Stimulated activated CD4-positive, alpha-beta T cell treated with anti-CD3 and anti-CD28 coated beads, TNF-alpha, amount 100 ng/mL, for 24 hours (primary cell): ENCODE results near the gene LDB3.

Experiments
- DNase-seq, 3 experiments: peaks; one replicate each; pipeline ENCODE4 v3.0.0-alpha.2; 2020; ENCODE audit warnings: low read depth in 3 of 3

Gene LDB3

GRCh38 chr10:86685893-86686632 is 17.8 kb downstream of the LDB3 start:
- DNase-seq = no peak

GRCh38 chr10:86686972-86687371 is 18.7 kb downstream of the LDB3 start:
- DNase-seq = no peak

- no peak for DNase-seq
Measured at GRCh38 chr10:86687750-86688149, 19.4 kb downstream of the LDB3 start.

GRCh38 chr10:86688398-86688921 is 20.1 kb downstream of the LDB3 start:
- DNase-seq = peak; percentile 16 to 46 (median 34)

- DNase-seq = no peak
Measured at GRCh38 chr10:86689146-86689545, 20.8 kb downstream of the LDB3 start.

GRCh38 chr10:86690231-86690630 is 21.9 kb downstream of the LDB3 start:
- no peak for DNase-seq

GRCh38 chr10:86690657-86691084 is 22.4 kb downstream of the LDB3 start:
- no peak for DNase-seq

- DNase-seq = no peak
Measured at GRCh38 chr10:86691333-86692022, 23.2 kb downstream of the LDB3 start.

- no peak for DNase-seq
Measured at GRCh38 chr10:86692023-86692514, 23.8 kb downstream of the LDB3 start.

- DNase-seq = no peak
Measured at GRCh38 chr10:86692664-86693063, 24.4 kb downstream of the LDB3 start.

- no peak for DNase-seq
Measured at GRCh38 chr10:86693275-86693674, 25.0 kb downstream of the LDB3 start.

- peak in 1 of 3 experiments; percentile 22 for DNase-seq
Measured at GRCh38 chr10:86693721-86694369, 25.5 kb downstream of the LDB3 start.

- DNase-seq = no peak
Measured at GRCh38 chr10:86698207-86698940, 30.1 kb downstream of the LDB3 start.

- DNase-seq = no peak
Measured at GRCh38 chr10:86699125-86699524, 30.8 kb downstream of the LDB3 start.

GRCh38 chr10:86699541-86699940 is 31.2 kb downstream of the LDB3 start:
- DNase-seq = no peak

- no peak for DNase-seq
Measured at GRCh38 chr10:86699991-86700840, 31.9 kb downstream of the LDB3 start.

- DNase-seq = no peak
Measured at GRCh38 chr10:86700851-86701617, 32.7 kb downstream of the LDB3 start.

- no peak for DNase-seq
Measured at GRCh38 chr10:86703176-86703575, 34.9 kb downstream of the LDB3 start.

- no peak for DNase-seq
Measured at GRCh38 chr10:86705139-86705538, 36.8 kb downstream of the LDB3 start.

- no peak for DNase-seq
Measured at GRCh38 chr10:86705905-86706304, 37.6 kb downstream of the LDB3 start.
